K562 (cell line): ENCODE data around the gene PLXNA2. TPM values are rescaled to one million over a fixed set of nuclear protein-coding genes. Genes with fewer than 3 reads are reported as not detected.
A peak's percentile ranks its signal among the peaks of the same experiment; 100 is the strongest.

Source experiments
- ATF3 ChIP-seq, 2 experiments: fragments of 450-650 bp in 1 of 2; sonication (generic) in 1 of 2; formaldehyde crosslinking in 1 of 2; IDR thresholded peaks in 1 of 2; conservative IDR thresholded peaks in 1 of 2; 2 replicates each; pipeline versions ENCODE4 v1.6.1 to v1.8.1; 2016 to 2023; ENCODE audit warnings: mild to moderate bottlenecking in 2 of 2, moderate library complexity in 2 of 2, inconsistent platforms in 1 of 2, missing genetic modification reagents in 1 of 2
- CBFA2T3 ChIP-seq: fragments of 450-650 bp; IDR thresholded peaks from 2 replicates; pipeline ENCODE4 v1.6.1; 2017
- CEBPG ChIP-seq, 3 experiments: fragments of 200-800 bp in 1 of 3; sonication (Bioruptor generic) in 1 of 3; sonication (generic) in 1 of 3; formaldehyde crosslinking in 1 of 3; IDR thresholded peaks in 2 of 3; conservative IDR thresholded peaks in 1 of 3; 2 replicates each; pipeline versions ENCODE4 v1.6.1 to v1.8.0; 2016 to 2022; ENCODE audit warnings: missing compliant biosample characterization in 2 of 3, missing genetic modification characterization in 2 of 3, mild to moderate bottlenecking in 1 of 3, missing genetic modification reagents in 1 of 3
- ESRRA ChIP-seq: fragments of 450-650 bp; IDR thresholded peaks from 2 replicates; pipeline ENCODE4 v1.6.1; 2014; ENCODE audit warnings: low read depth, mild to moderate bottlenecking, moderate library complexity, borderline replicate concordance
- GATA2 ChIP-seq: sonication (generic); formaldehyde crosslinking; IDR thresholded peaks from 2 replicates; pipeline ENCODE4 v1.4.0; 2020; ENCODE audit warnings: mild to moderate bottlenecking, missing genetic modification reagents
- GATAD2A ChIP-seq: fragments of 450-650 bp; IDR thresholded peaks from 2 replicates; pipeline ENCODE4 v1.6.1; 2017
- GATAD2B ChIP-seq: fragments of 450-650 bp; IDR thresholded peaks from 2 replicates; pipeline ENCODE4 v1.6.1; 2017; ENCODE audit warnings: mild to moderate bottlenecking, borderline replicate concordance
- GTF2E2 ChIP-seq: fragments of 200-800 bp; sonication (Bioruptor generic); IDR thresholded peaks from 2 replicates; pipeline ENCODE4 v1.6.1; 2016; ENCODE audit warnings: missing genetic modification characterization, missing compliant biosample characterization
- HNRNPL ChIP-seq: fragments of 200-400 bp; formaldehyde crosslinking; IDR thresholded peaks from 2 replicates; pipeline ENCODE4 v1.6.1; 2017; ENCODE audit warnings: low read depth, mild to moderate bottlenecking, low read length
- MAFK ChIP-seq: IDR thresholded peaks from 2 replicates; pipeline ENCODE4 v1.6.1; 2011; ENCODE audit warnings: low read length, improper control_type of control experiment
- MITF ChIP-seq: IDR thresholded peaks from 2 replicates; pipeline ENCODE4 v1.6.1; 2014; ENCODE audit warnings: antibody characterized with exemption
- NBN ChIP-seq: fragments of 450-650 bp; IDR thresholded peaks from 2 replicates; pipeline ENCODE4 v1.6.1; 2016; ENCODE audit warnings: low read depth, mild to moderate bottlenecking
- NFE2 ChIP-seq: IDR thresholded peaks from 2 replicates; pipeline ENCODE4 v1.6.1; 2014; ENCODE audit warnings: antibody characterized with exemption, low read depth
- NR1H2 ChIP-seq: sonication (generic); formaldehyde crosslinking; IDR thresholded peaks from 2 replicates; pipeline ENCODE4 v1.4.0; 2020; ENCODE audit warnings: mild to moderate bottlenecking, missing genetic modification reagents
- NR2C1 ChIP-seq, 2 experiments: fragments of 450-650 bp; IDR thresholded peaks; 2 replicates each; pipeline ENCODE4 v1.6.1; 2017; ENCODE audit warnings: mild to moderate bottlenecking in 2 of 2, antibody characterized with exemption in 1 of 2, inconsistent platforms in 1 of 2, missing compliant biosample characterization in 1 of 2, missing genetic modification characterization in 1 of 2
- RBM17 ChIP-seq: fragments of 200-400 bp; formaldehyde crosslinking; IDR thresholded peaks from 2 replicates; pipeline ENCODE4 v1.6.1; 2017; ENCODE audit warnings: low read depth, mild to moderate bottlenecking, low read length, borderline replicate concordance
- RBM25 ChIP-seq: fragments of 200-400 bp; formaldehyde crosslinking; IDR thresholded peaks from 2 replicates; pipeline ENCODE4 v1.6.1; 2018; ENCODE audit warnings: low read length, low read depth, moderate library complexity; ENCODE audit not compliant: severe bottlenecking
- SAFB2 ChIP-seq: fragments of 200-400 bp; formaldehyde crosslinking; IDR thresholded peaks from 2 replicates; pipeline ENCODE4 v1.6.1; 2018; ENCODE audit warnings: borderline replicate concordance, low read length, low read depth, moderate library complexity; ENCODE audit not compliant: severe bottlenecking
- SAP30 ChIP-seq: fragments of 200-600 bp; sonication (generic); IDR thresholded peaks from 2 replicates; pipeline ENCODE4 v1.6.1; 2012; ENCODE audit warnings: borderline replicate concordance, low read depth, mild to moderate bottlenecking, moderate library complexity, low read length, control low read depth, inconsistent platforms; ENCODE audit not compliant: insufficient read depth, poor library complexity, severe bottlenecking
- SIRT6 ChIP-seq: IDR thresholded peaks from one replicate; pipeline ENCODE4 v1.6.1; 2012; ENCODE audit warnings: low read depth, mild to moderate bottlenecking, control low read depth, inconsistent platforms, low read length, moderate library complexity
- SNRNP70 ChIP-seq: fragments of 200-400 bp; formaldehyde crosslinking; optimal IDR thresholded peaks from 2 replicates; pipeline ENCODE3; 2017; ENCODE audit warnings: low read depth, low read length
- SPI1 ChIP-seq: IDR thresholded peaks from 2 replicates; pipeline ENCODE4 v1.6.1; 2011; ENCODE audit warnings: low read depth, low read length, control low read depth, borderline replicate concordance
- TCF3 ChIP-seq: sonication (generic); formaldehyde crosslinking; IDR thresholded peaks from 2 replicates; pipeline ENCODE4 v1.4.0; 2020; ENCODE audit warnings: mild to moderate bottlenecking, missing genetic modification reagents
- ZNF41 ChIP-seq: fragments of 250-450 bp; sonication (Bioruptor Pico); conservative IDR thresholded peaks from 2 replicates; pipeline ENCODE4 v1.4.0; 2020; ENCODE audit warnings: mild to moderate bottlenecking
- ZNF696 ChIP-seq: fragments of 250-450 bp; sonication (Bioruptor Pico); conservative IDR thresholded peaks from 2 replicates; pipeline ENCODE4 v1.4.0; 2020; ENCODE audit warnings: mild to moderate bottlenecking, moderate library complexity
- polyA plus RNA-seq, 8 experiments: library from polyadenylated mRNA; depleted of rRNA in 4 of 8; stranded (reverse) in 5 of 8; unstranded in 3 of 8; fragments of >200 nt; fragmentation: Nextera tagmentation in 2 of 8; fragmentation: Illumina TruSeq in 1 of 8; extraction: Ambion mirVana in 2 of 8; extraction: Trizol in 1 of 8; gene quantifications; 2 replicates each; pipeline versions ENCODE4 v1.2.1 to v1.2.3, GENCODE V29; 2011 to 2014; ENCODE audit warnings: inconsistent platforms in 1 of 8, missing spikeins in 1 of 8
- total RNA-seq, 7 experiments: library from RNA; depleted of rRNA in 6 of 7; stranded (reverse); fragments of >200 nt in 6 of 7; fragmentation: Illumina TruSeq in 2 of 7; extraction: Trizol in 2 of 7; gene quantifications; 2 replicates each; pipeline versions ENCODE4 v1.2.1 to v1.2.3, GENCODE V29; 2011 to 2021; ENCODE audit warnings: low replicate concordance in 1 of 7

The PLXNA2 gene
- total and polyA plus RNA-seq, 9 of the 15 experiments (the other 6 are each of a cell fraction or from before 2014, with no cell fraction given): 0.01 to 1.3 (median 0.32) TPM

- TF ChIP-seq CEBPG (CRISPR knock-in tag; IDR thresholded peaks at IDR 0.05): peak; percentile 71; the same call in 1 of the 2 replicates
- no peak; a peak in 1 of 4 replicates for TF ChIP-seq CEBPG (tag; conservative IDR thresholded peaks at IDR 0.05 in 1 of 2, IDR thresholded peaks at IDR 0.05 in 1 of 2)
- no peak for TF ChIP-seq SAFB2
- TF ChIP-seq ATF3 (IDR thresholded peaks at IDR 0.05): peak; percentile 94
- peak; percentile 86 for TF ChIP-seq ATF3 (CRISPR knock-in tag; conservative IDR thresholded peaks at IDR 0.05)
- no peak for TF ChIP-seq SNRNP70
- TF ChIP-seq ESRRA: peak; percentile 90
- no peak for TF ChIP-seq NR1H2
- peak; percentile 96 for TF ChIP-seq SPI1
- TF ChIP-seq GATA2 (CRISPR knock-in tag): peak; percentile 89
- TF ChIP-seq NBN: peak; percentile 86; the same call in 1 of the 2 replicates
- no peak for TF ChIP-seq RBM25
- 0 out of 2 replicates have a peak, but pooled peaks have one; percentile 35 for TF ChIP-seq GATAD2B
- TF ChIP-seq CBFA2T3: peak; percentile 93
- TF ChIP-seq ZNF41 (CRISPR knock-in tag): peak; percentile 42; the same call in 1 of the 2 replicates
- TF ChIP-seq NR2C1 (IDR thresholded peaks at IDR 0.05): no peak; the same call in 1 of the 2 replicates
- TF ChIP-seq NR2C1 (tag; IDR thresholded peaks at IDR 0.05): peak; percentile 4
- TF ChIP-seq GATAD2A: peak; percentile 13; the same call in 1 of the 2 replicates
- TF ChIP-seq GTF2E2 (tag): no peak
- TF ChIP-seq SAP30: no peak
- peak; percentile 33 for TF ChIP-seq NFE2
- no peak for TF ChIP-seq RBM17
- TF ChIP-seq TCF3 (CRISPR knock-in tag): peak; percentile 95
- TF ChIP-seq SIRT6: no peak
- no peak for TF ChIP-seq MAFK
- TF ChIP-seq HNRNPL: no peak
- TF ChIP-seq ZNF696 (CRISPR knock-in tag): no peak
- TF ChIP-seq MITF: peak; percentile 7
Observed at GRCh38 chr1:208219659-208220282, 24.4 kb downstream of the PLXNA2 start (continued).
